Measurements from ENCODE around the gene ZNF91.
"Not testable (repeated sequence)": the region's sequence is repeated elsewhere in the genome, so short reads cannot be mapped to it uniquely, and the experiment has no call there.

ZNF91 gene

GRCh38 chr19:23406721-23407120 is 11.4 kb upstream of the ZNF91 start:
- no peaks in the 10 kb centered on the region for H3K27me3 Mint-ChIP-seq
- H3K36me3 Mint-ChIP-seq = no peaks in the 10 kb centered on the region
- no peaks in the 10 kb centered on the region for H3K4me1 Mint-ChIP-seq
- H3K9me3 Mint-ChIP-seq = no peaks in the 10 kb centered on the region
- no peak for DNase-seq (ENCODE audit: low spot score in 2 of 2)
- no peak overlapping the region for H3K27ac Mint-ChIP-seq
- no peak overlapping the region for H3K4me3 Mint-ChIP-seq
- no peak for ATAC-seq (ENCODE audit: low read depth)

- Mint-ChIP-seq H3K9me3 (no peaks in the 10 kb centered on the region), H3K4me3 (no peak overlapping the region), H3K27ac (no peak overlapping the region), H3K27me3 (no peaks in the 10 kb centered on the region), H3K4me1 (no peaks in the 10 kb centered on the region), H3K36me3 (no peaks in the 10 kb centered on the region)
- DNase-seq (ENCODE audit: low spot score in 2 of 2) (no peak), ATAC-seq (ENCODE audit: low read depth) (no peak)
These were observed 10.8 kb upstream of the ZNF91 start for GRCh38 chr19:23406091-23406490.

GRCh38 chr19:23404676-23405075 is 9.4 kb upstream of the ZNF91 start:
- ATAC-seq (ENCODE audit: low read depth) (no peak), DNase-seq (ENCODE audit: low spot score in 2 of 2) (no peak)
- Mint-ChIP-seq H3K4me1 (no peaks in the 10 kb centered on the region), H3K27ac (no peak overlapping the region), H3K27me3 (no peaks in the 10 kb centered on the region), H3K9me3 (no peaks in the 10 kb centered on the region), H3K4me3 (no peak overlapping the region), H3K36me3 (no peaks in the 10 kb centered on the region)

GRCh38 chr19:23403581-23404324 is 8.5 kb upstream of the ZNF91 start:
- DNase-seq (ENCODE audit: low spot score in 2 of 2) (no peak), ATAC-seq (ENCODE audit: low read depth) (no peak)
- Mint-ChIP-seq H3K27me3 (no peaks in the 10 kb centered on the region), H3K27ac (peak overlapping the region; percentile 42), H3K36me3 (no peaks in the 10 kb centered on the region), H3K4me3 (no peak overlapping the region), H3K4me1 (no peaks in the 10 kb centered on the region), H3K9me3 (no peaks in the 10 kb centered on the region)

GRCh38 chr19:23403052-23403451 is 7.8 kb upstream of the ZNF91 start:
- Mint-ChIP-seq H3K36me3 (no peaks in the 10 kb centered on the region), H3K27me3 (no peaks in the 10 kb centered on the region), H3K4me1 (no peaks in the 10 kb centered on the region), H3K27ac (peak overlapping the region; percentile 42), H3K4me3 (no peak overlapping the region), H3K9me3 (no peaks in the 10 kb centered on the region)
- ATAC-seq (ENCODE audit: low read depth) (no peak), DNase-seq (ENCODE audit: low spot score in 2 of 2) (no peak)

- no peak overlapping the region for H3K4me3 Mint-ChIP-seq
- DNase-seq (ENCODE audit: low spot score in 2 of 2) = no peak
- H3K4me1 Mint-ChIP-seq = no peaks in the 10 kb centered on the region
- ATAC-seq (ENCODE audit: low read depth) = no peak
- no peaks in the 10 kb centered on the region for H3K27me3 Mint-ChIP-seq
- no peak overlapping the region for H3K27ac Mint-ChIP-seq
- no peaks in the 10 kb centered on the region for H3K36me3 Mint-ChIP-seq
- no peaks in the 10 kb centered on the region for H3K9me3 Mint-ChIP-seq
These were observed 7.1 kb upstream of the ZNF91 start for GRCh38 chr19:23402388-23402787.

- DNase-seq (ENCODE audit: low spot score in 2 of 2) = no peak
- Mint-ChIP-seq H3K27me3 (no peaks in the 10 kb centered on the region), H3K27ac (no peak overlapping the region), H3K36me3 (no peaks in the 10 kb centered on the region), H3K4me3 (no peak overlapping the region), H3K4me1 (no peaks in the 10 kb centered on the region), H3K9me3 (no peaks in the 10 kb centered on the region)
- ATAC-seq (ENCODE audit: low read depth) = no peak
These were observed 5.9 kb upstream of the ZNF91 start for GRCh38 chr19:23401086-23401610.

- Mint-ChIP-seq H3K4me3 (no peak overlapping the region), H3K27me3 (no peaks in the 10 kb centered on the region), H3K4me1 (no peaks in the 10 kb centered on the region), H3K36me3 (no peaks in the 10 kb centered on the region), H3K9me3 (no peaks in the 10 kb centered on the region), H3K27ac (no peak overlapping the region)
- ATAC-seq (ENCODE audit: low read depth) = no peak
- DNase-seq (ENCODE audit: low spot score in 2 of 2) = no peak
These were observed 4.2 kb upstream of the ZNF91 start for GRCh38 chr19:23399443-23399842.

- Mint-ChIP-seq H3K4me3 (peak overlapping the region; percentile 32), H3K27ac (peak overlapping the region; percentile 99)
- DNase-seq (ENCODE audit: low spot score in 2 of 2); H3K36me3 Mint-ChIP-seq; H3K9me3 Mint-ChIP-seq; ATAC-seq (ENCODE audit: low read depth); H3K4me1 Mint-ChIP-seq; H3K27me3 Mint-ChIP-seq: not testable (repeated sequence)
These were observed 449 bp upstream of the ZNF91 start for GRCh38 chr19:23395722-23396117.

- peaks cover 15% of the 10 kb centered on the region for H3K4me1 Mint-ChIP-seq
- H3K27ac Mint-ChIP-seq = peak overlapping the region; percentile 99
- peaks cover 12% of the 10 kb centered on the region for H3K36me3 Mint-ChIP-seq
- no peaks in the 10 kb centered on the region for H3K27me3 Mint-ChIP-seq
- peak overlapping the region; percentile 97 for H3K4me3 Mint-ChIP-seq
- peak; percentile 17 to 18 for DNase-seq (ENCODE audit: low spot score in 2 of 2)
- H3K9me3 Mint-ChIP-seq = no peaks in the 10 kb centered on the region
- no peak for ATAC-seq (ENCODE audit: low read depth)
These were observed 760 bp downstream of the ZNF91 start for GRCh38 chr19:23394511-23394910.

GRCh38 chr19:23393121-23393520 is 2.1 kb downstream of the ZNF91 start:
- DNase-seq (ENCODE audit: low spot score in 2 of 2) = no peak
- H3K4me3 Mint-ChIP-seq = peak overlapping the region; percentile 97
- H3K36me3 Mint-ChIP-seq = peaks cover 24% of the 10 kb centered on the region
- peaks cover 19% of the 10 kb centered on the region for H3K4me1 Mint-ChIP-seq
- H3K9me3 Mint-ChIP-seq = no peaks in the 10 kb centered on the region
- H3K27ac Mint-ChIP-seq = no peak overlapping the region
- ATAC-seq (ENCODE audit: low read depth) = no peak
- H3K27me3 Mint-ChIP-seq = no peaks in the 10 kb centered on the region

GRCh38 chr19:23391236-23391635 is 4.0 kb downstream of the ZNF91 start:
- H3K27ac Mint-ChIP-seq = peak overlapping the region; percentile 14
- no peak for ATAC-seq (ENCODE audit: low read depth)
- no peak overlapping the region for H3K4me3 Mint-ChIP-seq
- H3K4me1 Mint-ChIP-seq = peaks cover 25% of the 10 kb centered on the region
- H3K27me3 Mint-ChIP-seq = no peaks in the 10 kb centered on the region
- H3K9me3 Mint-ChIP-seq = peaks cover 3% of the 10 kb centered on the region
- H3K36me3 Mint-ChIP-seq = peaks cover 37% of the 10 kb centered on the region
- DNase-seq (ENCODE audit: low spot score in 2 of 2) = no peak

GRCh38 chr19:23385404-23385803 is 9.9 kb downstream of the ZNF91 start:
- Mint-ChIP-seq H3K27me3 (no peaks in the 10 kb centered on the region), H3K4me3 (no peak overlapping the region), H3K27ac (no peak overlapping the region), H3K4me1 (peaks cover 17% of the 10 kb centered on the region), H3K36me3 (peaks cover 72% of the 10 kb centered on the region), H3K9me3 (peaks cover 4% of the 10 kb centered on the region)
- DNase-seq (ENCODE audit: low spot score in 2 of 2) = no peak
- ATAC-seq (ENCODE audit: low read depth) = no peak

GRCh38 chr19:23384858-23385257 is 10.4 kb downstream of the ZNF91 start:
- H3K4me3 Mint-ChIP-seq = no peak overlapping the region
- H3K27me3 Mint-ChIP-seq = no peaks in the 10 kb centered on the region
- ATAC-seq (ENCODE audit: low read depth) = no peak
- H3K4me1 Mint-ChIP-seq = peaks cover 14% of the 10 kb centered on the region
- H3K9me3 Mint-ChIP-seq = peaks cover 6% of the 10 kb centered on the region
- H3K36me3 Mint-ChIP-seq = peaks cover 71% of the 10 kb centered on the region
- no peak overlapping the region for H3K27ac Mint-ChIP-seq
- DNase-seq (ENCODE audit: low spot score in 2 of 2) = no peak

GRCh38 chr19:23384166-23384565 is 11.1 kb downstream of the ZNF91 start:
- H3K4me1 Mint-ChIP-seq = peaks cover 11% of the 10 kb centered on the region

More at GRCh38 chr19:23384166-23384565, 11.1 kb downstream of the ZNF91 start:
- no peaks in the 10 kb centered on the region for H3K27me3 Mint-ChIP-seq
- no peak overlapping the region for H3K27ac Mint-ChIP-seq
- ATAC-seq (ENCODE audit: low read depth) (no peak), DNase-seq (ENCODE audit: low spot score in 2 of 2) (no peak)
- peaks cover 6% of the 10 kb centered on the region for H3K9me3 Mint-ChIP-seq
- no peak overlapping the region for H3K4me3 Mint-ChIP-seq
- peaks cover 71% of the 10 kb centered on the region for H3K36me3 Mint-ChIP-seq
